Stimulated activated CD4-positive, alpha-beta T cell treated with anti-CD3 and anti-CD28 coated beads, Interleukin-15, amount 100 ng/mL, for 48 hours (primary cell): ENCODE results near the gene RHOT2.
A peak's percentile ranks its signal among the peaks of the same experiment; 100 is the strongest.

Source experiments
- DNase-seq, 2 donors: peaks; one replicate each; pipeline ENCODE4 v3.0.0-alpha.2; 2020; ENCODE audit warnings: low read depth in 2 of 2

Gene RHOT2

DNA sequence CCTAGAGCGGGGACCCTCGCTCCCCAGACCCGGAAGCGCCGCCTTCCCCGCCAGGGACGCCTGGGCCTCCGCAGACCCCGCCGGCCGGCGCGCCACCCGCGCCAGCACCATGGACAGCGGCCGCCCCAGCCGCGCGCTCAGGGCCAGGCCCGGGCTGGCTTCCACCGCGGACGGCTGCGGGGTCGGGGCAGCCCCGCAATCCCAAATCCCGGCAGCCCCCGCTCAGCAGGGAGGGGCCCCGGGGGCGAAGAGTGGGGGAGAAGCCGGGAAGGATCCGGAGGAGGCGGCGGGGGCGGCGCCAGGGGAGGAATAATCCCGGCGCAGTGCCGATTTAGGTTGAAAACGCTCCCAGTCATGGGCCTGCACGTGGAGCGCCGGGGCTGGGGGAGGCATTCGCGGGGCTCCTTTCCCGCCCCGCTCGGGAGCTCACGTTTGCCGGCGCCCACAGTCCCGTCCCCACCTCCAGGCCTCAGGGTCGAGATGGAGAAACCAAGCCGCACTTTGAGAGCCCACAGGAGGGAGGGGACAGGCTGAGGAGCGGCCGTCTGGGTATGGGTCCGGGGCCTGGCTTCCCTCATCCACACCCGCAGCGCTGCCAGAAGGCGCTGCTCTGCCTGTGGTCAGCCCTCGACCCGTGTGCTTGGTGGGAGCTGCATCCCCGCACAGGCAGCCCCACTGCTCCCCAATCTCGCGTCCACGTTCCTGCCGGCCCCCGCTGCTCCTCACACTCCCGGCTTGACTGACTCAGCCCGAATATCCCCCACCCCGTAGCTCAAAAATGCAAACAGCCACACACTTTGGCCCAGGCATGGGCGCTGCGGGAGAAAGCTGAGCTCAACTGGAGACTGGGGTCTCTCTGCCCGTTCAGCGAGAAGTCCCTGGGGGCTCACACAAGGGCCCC, 33.0 kb downstream of the RHOT2 start:
- no peak for DNase-seq

DNA sequence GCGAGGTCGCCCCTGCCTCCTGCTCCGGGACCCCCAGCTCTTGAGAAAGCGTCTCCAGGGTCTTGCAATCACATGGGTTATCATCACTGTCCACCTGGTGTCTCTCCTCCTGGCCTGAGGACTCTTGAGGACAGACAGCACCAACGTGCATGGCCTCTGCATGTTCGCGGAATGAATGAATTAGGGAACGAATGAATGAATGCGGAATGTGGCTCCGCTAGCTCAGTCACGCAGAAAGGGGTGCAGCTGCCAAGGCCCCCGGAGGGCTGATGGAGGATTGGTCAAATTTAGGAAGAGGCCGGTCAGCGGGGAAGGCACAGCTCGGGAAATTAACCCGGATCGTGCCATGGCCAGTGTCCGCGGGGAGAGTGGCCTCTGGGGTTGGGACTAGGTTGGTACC, 34.4 kb downstream of the RHOT2 start:
- no peak for DNase-seq

DNA sequence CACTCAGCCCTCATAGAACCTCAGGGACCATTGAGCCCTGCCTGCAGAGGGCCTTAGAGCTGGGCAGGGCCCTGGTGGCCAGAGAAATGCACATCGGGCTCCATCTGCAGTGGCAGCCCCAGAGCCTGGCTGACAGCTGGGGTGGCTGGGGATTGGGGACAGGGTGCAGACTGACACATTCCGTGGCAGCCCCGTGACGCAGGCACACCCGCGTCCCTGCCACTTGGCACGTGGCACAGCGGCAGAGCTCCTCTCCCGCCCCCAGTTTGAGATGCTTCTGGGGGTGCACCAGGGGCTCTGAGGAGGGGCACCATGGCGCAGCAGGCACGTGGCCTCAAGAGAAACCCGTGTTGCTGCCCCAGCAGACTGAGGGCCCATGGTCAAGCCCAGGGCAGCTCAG, 35.5 kb downstream of the RHOT2 start:
- no peak for DNase-seq

DNA sequence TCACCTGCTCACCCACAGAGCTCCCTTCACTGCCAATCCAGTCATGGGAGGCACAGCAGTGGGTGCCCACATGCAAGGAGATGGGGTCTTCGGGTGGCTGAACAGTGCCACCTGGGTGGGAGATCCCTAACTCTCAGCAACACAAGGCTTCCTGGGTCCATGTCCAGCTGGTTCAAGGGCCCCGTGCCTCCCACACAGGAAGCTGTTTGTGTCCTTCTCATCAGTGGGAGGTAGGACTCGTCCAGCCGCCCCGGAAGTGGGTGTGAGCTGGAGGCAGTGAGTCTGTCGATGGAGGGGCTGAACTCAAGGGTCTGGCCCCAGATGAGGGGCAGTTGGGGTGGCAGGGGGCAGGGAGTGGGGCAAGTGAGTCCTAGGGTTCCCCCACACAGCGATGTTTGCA, 36.1 kb downstream of the RHOT2 start:
- no peak for DNase-seq

DNA sequence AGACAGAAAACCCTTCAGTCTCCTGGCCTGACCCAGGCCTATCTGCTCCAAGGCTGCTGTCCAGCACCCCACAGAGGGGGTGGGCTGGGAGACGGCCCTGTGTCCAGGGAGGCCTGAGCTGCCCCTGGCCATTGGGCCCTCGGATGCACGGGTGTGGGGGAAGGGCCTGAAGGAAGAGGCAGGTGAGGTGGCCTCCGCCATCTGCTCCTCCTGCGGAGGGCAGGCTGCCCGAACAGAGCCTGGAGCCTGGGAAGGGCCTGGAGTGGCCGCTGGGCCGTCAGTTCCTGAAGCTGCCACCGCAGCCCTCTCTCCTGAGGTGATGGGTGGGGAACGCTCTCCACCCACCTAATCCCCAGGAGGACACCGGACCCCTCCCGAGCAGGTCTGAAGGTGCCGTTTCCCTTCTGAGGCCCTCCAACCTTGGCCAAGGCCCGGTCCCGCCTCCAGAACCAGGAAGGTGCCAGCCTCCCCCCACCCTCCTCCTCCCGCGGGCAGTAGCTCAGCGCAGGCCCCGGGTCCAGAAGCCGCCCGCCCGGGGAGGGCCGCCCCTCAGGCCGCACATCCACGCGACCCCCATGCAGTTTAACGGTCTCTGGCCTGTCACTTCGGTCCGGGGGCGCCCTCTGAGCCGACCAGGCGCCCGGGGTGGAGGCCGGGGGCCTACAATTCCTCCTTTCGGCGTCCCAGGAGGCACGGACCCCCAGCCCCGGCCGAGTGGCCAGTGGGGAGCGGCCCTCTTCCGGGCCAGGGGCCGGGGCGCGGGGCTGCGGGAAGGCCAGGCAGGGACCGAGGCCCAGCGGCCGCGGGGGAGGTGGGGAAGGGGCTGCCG, 36.8 kb downstream of the RHOT2 start:
- DNase-seq: no peak

DNA sequence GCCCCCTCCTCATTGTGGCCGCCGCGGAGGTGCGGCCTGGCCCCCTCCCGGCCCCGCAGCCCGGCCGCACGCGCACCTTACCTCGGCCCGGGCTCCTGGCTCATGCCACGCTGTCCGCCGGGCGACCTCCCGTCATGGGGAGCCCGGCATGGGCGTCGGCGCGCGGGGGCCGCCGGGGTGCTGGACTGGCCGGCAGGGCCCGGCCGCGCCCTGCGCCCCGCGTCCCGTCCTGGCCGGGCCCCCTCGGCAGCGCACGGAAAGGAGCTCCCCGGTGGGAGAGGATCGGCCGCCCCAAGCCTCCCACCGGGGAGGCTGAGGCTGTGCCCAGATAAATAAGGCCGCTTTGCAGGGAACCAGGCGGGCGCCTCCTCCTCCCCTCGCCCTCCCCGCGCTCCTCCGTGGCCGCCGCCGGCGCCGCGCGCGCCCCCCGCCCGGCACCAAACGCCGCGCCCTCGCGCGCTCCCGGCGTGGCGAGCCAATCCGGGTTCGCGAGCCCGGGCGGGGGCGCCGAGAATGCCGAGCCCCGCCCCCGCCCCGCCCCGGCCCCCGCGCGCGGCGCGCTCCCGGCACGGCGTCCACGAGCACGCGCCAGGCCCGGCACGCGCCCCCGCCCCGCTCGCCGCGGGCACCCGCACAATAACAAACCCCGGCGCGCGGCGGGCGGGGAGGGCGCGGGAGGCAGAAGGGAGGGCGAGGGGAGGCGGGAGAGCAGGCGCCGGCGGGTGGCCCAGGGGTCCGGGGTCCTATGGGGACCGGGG, 37.7 kb downstream of the RHOT2 start, which contains the start of gene FBXL16:
Gene FBXL16, minus strand, starts transcription at position 371 of the 758 bp plus-strand sequence. CDS start 8,396 bp downstream, outside the sequence.
- DNase-seq: no peak

DNA sequence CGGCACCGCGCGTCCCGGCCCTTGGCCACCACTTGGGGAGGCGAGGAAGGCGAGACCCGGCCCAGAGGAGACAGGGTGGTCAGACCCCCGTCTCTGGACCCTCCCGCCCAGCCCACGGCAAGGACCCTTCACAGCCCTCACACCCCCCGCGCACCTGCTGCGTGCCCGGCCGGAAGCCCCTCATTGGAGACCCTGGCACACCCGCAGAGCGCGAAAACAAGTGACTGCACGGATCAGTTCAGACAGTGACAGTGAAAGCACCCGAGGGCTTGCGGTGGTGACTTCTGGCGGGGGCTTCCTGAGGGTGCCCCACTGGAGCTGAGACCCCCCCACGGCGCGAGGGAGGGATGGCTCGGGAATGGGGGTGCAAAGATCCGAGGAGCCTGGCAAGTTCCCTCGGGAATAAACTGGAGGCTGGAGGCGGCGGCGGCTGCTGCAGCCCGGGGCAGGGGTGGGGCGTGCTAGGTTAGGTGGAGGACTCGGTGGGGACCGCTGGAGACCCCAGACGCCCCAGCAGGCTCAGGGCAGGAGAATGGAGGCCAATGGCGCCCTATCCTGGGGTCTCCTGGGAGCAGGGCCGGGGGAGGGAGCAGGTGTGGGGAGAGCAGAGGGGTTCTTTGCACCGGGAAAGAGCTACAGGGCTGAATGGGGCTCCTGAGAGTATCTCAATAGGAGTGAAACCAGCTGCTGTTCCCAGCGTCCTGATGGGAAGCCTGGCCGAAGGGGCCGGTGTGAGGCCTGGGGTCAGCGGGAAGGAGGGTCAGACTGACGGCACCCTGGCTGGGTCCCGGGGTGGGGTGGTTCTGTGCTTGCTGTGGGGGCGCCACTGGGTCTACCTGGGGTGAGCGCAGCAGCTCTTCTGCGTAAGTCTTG, 38.5 kb downstream of the RHOT2 start:
- no peak for DNase-seq

DNA sequence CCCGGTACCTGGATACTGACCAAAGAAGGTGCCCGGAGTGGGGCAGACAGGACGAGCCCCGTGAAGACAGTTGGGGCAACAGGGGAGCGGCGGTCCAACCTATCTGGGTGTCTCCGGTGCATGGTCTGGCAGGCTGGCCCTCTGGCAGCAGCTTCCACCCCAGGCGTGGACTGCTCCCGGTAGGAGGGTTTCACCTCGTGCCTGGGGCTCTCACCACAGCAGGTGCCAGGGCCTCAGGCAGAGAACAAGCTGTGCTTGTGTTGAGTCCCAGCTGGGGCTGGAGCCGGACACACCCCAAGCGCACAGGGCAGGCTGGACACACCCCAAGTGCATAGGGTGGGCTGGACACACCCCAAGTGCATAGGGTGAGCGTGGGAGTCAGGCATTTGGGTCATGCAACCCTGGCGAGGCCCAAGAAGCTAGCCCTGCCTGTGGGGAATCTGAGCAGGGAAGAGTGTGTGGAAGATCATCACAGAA, 39.2 kb downstream of the RHOT2 start:
- no peak for DNase-seq

DNA sequence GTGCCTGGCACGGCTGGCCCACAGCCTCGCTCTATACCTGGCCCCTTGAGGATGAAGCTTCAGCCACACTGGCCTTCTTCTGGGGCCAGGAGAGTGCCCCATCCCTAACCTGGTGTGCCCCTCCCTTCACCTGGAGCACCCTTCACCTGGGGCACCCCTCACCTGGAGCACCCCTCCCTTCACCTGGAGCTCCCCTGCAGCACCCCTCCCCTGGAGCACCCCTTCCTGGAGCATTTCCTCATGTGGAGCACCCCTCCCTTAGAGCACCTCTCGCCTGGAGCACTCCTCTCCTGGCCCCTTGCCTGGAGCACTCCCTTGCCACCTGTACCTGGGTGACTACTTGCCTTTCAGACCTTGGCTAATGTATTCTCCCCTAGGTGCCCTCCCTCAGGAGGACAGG, 40.1 kb downstream of the RHOT2 start:
- no peak for DNase-seq

DNA sequence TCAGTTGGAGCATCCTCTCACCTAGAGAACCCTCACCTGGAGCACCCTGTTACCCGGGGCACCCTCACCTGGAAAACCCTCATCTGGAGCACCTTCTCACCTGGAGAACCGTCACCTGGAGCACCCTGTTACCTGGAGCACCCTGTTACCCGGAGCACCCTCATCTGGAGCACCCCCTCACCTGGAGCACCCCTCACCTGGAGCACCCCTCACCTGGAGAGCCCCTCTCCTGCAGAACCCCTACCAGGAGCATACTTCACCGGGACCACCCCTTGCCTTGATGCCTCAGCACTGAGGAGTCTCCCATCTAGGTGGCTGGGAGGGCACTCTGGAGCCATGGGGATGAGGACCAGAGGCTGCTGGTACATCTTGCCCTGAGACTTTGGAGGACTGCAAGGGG, 41.0 kb downstream of the RHOT2 start:
- DNase-seq: no peak

DNA sequence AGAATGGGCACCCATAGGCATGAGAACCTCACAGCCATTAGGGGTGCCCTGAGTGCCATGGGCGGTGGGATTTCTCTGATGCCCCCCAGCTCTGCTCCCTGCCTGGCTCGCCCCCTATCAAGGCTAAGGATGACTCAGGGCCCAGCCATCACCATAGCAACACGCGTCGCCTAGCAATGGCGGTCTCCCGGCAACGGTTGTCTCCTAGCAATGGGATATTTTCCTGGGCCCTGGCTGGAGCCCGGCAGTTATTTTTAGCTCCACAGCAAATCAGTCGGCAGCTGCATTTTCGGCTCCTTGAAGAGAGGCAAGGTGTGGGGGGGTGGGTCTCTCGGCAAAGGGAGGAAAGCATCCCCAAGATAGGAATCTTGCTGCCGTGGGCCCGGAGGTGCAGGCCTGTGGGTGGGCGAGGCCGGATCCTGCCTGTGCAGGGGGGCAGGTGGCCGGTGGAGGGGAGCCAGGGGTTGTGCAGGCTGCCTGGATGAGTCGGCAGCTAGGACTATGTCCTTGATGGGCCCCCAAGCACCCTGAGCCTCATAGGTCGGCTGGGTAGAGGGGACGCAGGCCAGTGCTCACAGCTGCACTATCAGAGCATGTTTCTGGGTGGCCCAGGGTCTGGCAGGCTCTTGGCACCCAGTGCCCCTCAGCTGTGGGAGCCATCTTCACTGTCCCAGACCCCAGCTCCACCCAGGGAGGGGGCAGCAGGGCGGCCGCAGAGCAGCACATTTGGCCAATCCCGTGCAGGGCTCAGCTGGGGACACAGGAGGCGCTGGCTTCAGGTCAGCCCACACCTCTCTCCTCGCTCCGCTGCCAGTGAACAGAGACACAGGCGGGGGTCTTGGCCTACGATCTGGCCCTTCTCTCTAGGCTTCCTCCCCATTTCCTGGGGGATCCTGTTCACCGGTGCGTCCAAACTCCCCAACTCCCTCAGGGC, 41.9 kb downstream of the RHOT2 start:
- no peak for DNase-seq

DNA sequence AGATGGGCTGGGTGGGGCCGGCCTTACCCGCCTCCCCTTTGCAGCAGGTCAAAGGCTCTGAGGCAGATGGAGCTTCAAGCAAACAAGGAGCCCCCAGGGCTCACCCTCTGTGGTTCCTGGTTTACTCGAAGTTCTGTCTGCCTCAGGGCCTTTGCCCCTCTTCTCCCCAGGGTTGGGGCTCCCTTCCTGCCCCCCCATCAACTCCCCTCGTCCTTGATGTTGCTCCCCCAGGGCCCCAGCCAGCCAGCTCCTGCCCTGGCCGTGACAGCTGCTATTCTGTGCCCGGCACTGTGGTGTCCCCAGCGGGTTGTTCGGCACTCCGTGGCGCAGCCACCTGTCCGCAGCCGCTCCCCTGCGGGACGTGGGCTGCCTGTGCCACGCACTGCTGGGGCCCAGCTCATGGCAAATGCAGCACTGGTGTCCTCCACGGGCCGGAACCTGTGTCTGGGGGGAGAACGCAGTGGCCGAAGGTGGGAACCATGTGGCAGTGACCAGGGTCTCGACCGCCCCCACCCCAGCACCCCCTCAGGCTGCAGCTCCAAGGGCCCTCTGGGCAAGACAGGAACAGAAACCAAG, 42.7 kb downstream of the RHOT2 start:
- no peak for DNase-seq

DNA sequence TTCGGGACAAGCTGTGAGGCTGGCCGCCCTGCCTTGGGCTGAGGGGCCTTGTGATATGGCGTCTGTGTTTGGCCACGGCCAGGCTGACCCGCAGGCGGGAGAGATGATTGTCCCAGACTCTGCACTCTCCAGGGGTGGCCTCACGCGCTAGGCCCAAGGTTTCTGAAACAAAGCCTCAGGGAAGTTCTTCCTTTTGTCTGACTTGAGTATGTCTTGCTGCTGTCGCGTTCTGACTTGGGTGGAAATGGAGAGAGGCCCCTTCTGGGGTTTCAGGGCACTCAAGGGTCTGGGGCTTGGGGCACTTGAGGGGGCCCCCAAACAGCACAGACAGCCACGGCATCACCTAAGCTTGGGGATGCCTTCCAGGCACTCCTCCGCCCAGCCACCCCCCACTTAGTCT, 43.2 kb downstream of the RHOT2 start:
- DNase-seq: no peak

DNA sequence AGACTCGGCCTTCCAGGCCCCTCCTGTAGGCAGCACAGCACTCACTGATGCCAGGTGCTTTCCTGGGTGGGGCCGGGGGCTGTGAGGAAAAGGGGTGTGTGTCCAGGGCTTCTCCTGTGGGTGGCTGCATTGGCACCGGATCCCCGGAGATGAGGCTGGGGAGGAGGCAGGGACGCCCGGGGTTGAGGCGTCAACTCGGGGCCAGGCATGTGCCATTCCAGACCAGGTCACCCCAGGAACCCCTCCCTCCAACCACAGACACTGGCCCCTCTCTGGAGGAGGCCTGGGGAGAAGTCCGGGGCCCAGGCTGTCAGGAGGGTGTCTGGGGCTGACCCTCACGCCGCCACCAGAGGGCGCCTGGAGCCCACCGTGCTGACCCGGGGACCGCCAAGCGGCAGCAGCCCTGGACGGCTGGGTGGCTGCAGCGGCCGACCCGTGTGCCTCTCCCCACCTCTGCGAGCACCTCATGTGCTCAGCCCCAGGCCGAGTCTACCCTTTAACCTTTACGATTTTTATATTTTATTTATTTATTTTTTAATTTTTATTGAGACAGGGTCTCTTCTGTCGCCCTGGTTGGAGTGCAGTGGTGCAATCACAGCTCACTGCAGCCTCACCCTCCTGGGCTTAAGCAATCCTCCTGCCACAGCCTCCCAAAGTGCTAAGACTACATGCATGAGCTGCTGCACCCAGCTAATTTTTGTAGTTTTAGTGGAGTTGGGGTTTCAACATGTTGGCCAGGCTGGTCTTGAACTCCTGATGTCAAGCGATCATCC, 43.8 kb downstream of the RHOT2 start:
- peak; percentile 51 to 76 for DNase-seq

DNA sequence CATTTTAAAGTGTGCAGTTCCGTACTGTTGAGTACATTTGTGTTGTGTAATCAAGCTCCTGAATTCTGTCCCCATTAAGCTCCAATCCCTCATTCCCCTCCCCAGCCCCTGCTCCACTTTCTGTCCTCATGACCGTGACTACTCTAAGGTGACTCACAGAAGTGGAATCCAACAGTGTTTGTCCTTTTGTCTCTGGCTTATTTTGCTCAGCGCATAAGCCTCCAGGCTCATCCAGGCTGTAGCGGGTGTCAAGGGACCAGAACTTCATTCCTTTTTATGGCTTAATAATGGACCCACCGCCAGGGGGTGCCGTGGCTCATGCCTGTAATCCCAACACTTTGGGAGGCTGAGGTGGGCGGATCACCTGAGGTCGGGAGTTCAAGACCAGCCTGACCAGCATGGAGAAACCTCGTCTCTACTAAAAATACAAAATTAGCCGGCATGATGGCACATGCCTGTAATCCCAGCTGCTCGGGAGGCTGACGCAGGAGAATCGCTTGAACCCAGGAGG, 44.9 kb downstream of the RHOT2 start:
- DNase-seq: peak; percentile 44 to 50

DNA sequence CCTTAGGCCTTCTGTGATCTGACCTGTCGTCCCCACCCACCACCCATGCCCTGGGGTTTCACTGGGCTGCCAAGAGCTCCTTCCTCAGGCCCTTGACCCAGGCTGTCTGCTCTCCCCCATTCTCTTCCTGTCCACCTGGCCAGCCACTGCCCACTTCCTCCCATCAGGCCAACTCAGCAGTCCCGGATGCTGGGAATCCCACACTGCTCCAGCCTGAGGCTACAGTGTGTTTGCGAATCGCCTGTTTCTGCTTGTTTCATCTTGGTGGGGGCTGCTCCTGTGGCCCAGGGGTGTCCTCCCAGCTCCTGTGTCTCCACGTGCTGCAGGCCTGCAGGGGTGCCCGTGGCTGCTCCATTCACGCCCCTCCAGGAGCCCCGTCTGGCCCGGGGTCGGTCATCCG, 46.1 kb downstream of the RHOT2 start:
- DNase-seq: no peak

DNA sequence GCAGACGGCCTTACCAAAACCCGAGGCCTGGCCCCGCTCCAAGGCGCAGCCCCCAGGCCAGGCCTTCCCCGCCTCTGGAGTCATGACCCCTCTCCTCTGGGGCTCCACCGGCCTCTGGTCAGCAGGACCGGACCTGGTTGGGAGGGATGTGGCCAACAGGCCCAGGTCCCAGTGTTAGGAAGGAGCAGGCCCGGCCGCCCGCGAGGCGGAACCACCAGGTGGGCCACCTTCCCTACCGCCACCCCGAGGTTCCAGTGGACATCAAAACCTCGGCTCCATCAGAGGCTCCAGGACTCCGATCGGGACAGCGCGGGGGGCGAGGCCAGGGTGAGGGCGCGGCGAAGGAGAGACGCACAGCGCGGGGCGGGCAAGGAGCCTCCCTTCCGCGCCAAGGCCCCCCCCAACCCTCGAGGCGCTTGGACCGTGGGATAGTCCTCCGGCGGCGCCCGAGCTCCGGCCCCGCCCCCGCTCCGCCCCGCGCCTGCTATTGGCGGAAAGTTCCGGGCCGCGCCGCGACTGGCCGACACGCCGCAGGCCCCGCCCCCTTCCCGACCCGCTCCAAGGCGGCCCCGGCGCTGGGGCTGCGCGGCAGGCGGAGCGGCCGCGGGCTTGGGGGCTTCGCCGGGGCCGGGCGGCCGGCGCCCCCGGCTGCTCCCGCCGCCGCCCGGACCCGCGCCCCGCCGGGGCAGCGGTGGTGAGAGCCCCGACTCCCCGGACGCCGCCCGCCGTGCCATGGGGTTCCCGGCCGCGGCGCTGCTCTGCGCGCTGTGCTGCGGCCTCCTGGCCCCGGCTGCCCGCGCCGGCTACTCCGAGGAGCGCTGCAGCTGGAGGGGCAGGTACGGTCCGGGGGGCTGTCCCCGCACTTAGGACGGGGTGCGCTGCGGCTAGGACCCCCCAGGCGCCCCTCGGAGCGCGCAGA, 46.9 kb downstream of the RHOT2 start, which contains the start of gene METRN:
Gene METRN, plus strand, starts transcription at position 561 of the 919 bp plus-strand sequence. Its CDS starts 172 bp downstream, at position 733.
- DNase-seq: peak; percentile 73 to 89
